Testis (tissue), 3 donors: ENCODE data around the gene PKNOX2. TPM values are rescaled to one million over a fixed set of nuclear protein-coding genes. Genes with fewer than 3 reads are reported as not detected.

Experiments
- DNase-seq: peaks from one replicate; pipeline ENCODE4 v3.0.0-alpha.2; 2019
- H3K27ac ChIP-seq, 2 donors: fragments of 200-600 bp; sonication (generic); one replicate each; pipeline ENCODE4 v1.5.1; 2019
- H3K27me3 ChIP-seq: fragments of 200-600 bp; sonication (generic); one replicate; pipeline ENCODE4 v1.5.1; 2019
- H3K36me3 ChIP-seq: fragments of 200-600 bp; sonication (generic); one replicate; pipeline ENCODE4 v1.5.1; 2017; ENCODE audit warnings: low read depth; ENCODE audit errors: missing control alignments
- H3K4me1 ChIP-seq: fragments of 200-600 bp; sonication (generic); one replicate; pipeline ENCODE4 v1.5.1; 2019
- H3K4me3 ChIP-seq, 2 donors: fragments of 200-600 bp; sonication (generic); one replicate each; pipeline ENCODE4 v1.5.1; 2017 to 2019
- H3K9me3 ChIP-seq: fragments of 200-600 bp; sonication (generic); one replicate; pipeline ENCODE4 v1.5.1; 2017
- POLR2A ChIP-seq: fragments of 450-650 bp; IDR thresholded peaks from one replicate; pipeline ENCODE4 v1.6.1; 2017; ENCODE audit warnings: antibody characterized with exemption, mild to moderate bottlenecking, moderate library complexity
- WGBS, 2 donors: methylation state at CpG; one replicate each; pipeline ENCODE4 v1.1.5; 2018; 5-methylcytosine and 5-hydroxymethylcytosine counted together
- intact Hi-C: fragments of 100-400 bp; cut with DNase I; formaldehyde crosslinking; loops from one replicate; pipeline ENCODE4 v1.15.1; 2023; ENCODE audit warnings: low total_unique reads
- polyA plus RNA-seq: library from polyadenylated mRNA; stranded (reverse); fragments of 350-450 nt; fragmentation: Illumina TruSeq; extraction: RNeasy Lipid Tissue Mini Kit (QIAGEN cat#74804); gene quantifications from one replicate; pipeline ENCODE4 v1.2.3, GENCODE V29; 2014; ENCODE audit warnings: low read depth, low replicate concordance; ENCODE audit not compliant: insufficient read depth
- total RNA-seq, 2 donors: library from RNA; depleted of rRNA; stranded (reverse); fragments of >200 nt; gene quantifications; one replicate each; pipeline ENCODE4 v1.2.3, GENCODE V29; 2016
- TF ChIP-seq, protein P1 (sequence below), 3 experiments: fragments of 450-650 bp in 2 of 3; fragments of 200-600 bp in 1 of 3; sonication (generic) in 1 of 3; IDR thresholded peaks; one replicate each; pipeline ENCODE4 v1.5.1; 2016 to 2019; ENCODE audit warnings: antibody characterized with exemption in 3 of 3, mild to moderate bottlenecking in 2 of 3, moderate library complexity in 1 of 3

Gene PKNOX2
- total and polyA plus RNA-seq, 3 donors from 2014 or later, result 5.5 to 10.4 (median 7.3) TPM

DNA sequence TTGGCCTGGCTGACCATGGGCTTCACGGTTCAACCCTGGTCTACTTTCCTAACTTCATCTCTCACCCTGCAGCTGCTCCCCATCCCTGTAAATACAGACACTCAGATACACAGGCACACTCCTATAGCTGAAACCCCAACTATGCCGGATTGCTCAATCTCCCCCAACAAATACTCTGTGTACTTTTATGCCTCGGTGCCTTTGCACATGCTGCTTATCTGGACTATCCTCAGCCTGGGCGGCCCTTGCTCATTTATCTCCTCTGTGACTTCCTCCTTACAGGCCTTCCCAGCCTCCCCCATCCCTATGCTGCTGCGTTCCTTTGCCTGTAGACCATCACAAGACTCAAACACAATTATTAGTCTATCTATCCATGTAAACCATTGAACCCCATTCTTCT is 76.6 kb downstream of the PKNOX2 start:
- intact Hi-C loops, result no loop called here
- Histone ChIP-seq H3K9me3 (no peaks in the 10 kb centered on the region), H3K27ac (no peak overlapping the region), H3K36me3 (no peaks in the 10 kb centered on the region), H3K4me3 (no peak overlapping the region), H3K4me1 (no peaks in the 10 kb centered on the region), H3K27me3 (no peaks in the 10 kb centered on the region)
- DNase-seq, result no peak
- 78 to 81% methylated on average over 5 of the region's 5 CpGs for WGBS, 2 donors
- TF ChIP-seq, protein P1, sequence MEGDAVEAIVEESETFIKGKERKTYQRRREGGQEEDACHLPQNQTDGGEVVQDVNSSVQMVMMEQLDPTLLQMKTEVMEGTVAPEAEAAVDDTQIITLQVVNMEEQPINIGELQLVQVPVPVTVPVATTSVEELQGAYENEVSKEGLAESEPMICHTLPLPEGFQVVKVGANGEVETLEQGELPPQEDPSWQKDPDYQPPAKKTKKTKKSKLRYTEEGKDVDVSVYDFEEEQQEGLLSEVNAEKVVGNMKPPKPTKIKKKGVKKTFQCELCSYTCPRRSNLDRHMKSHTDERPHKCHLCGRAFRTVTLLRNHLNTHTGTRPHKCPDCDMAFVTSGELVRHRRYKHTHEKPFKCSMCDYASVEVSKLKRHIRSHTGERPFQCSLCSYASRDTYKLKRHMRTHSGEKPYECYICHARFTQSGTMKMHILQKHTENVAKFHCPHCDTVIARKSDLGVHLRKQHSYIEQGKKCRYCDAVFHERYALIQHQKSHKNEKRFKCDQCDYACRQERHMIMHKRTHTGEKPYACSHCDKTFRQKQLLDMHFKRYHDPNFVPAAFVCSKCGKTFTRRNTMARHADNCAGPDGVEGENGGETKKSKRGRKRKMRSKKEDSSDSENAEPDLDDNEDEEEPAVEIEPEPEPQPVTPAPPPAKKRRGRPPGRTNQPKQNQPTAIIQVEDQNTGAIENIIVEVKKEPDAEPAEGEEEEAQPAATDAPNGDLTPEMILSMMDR (IDR thresholded peaks at IDR 0.05), result no peak
- TF ChIP-seq POLR2A, result no peak

DNA sequence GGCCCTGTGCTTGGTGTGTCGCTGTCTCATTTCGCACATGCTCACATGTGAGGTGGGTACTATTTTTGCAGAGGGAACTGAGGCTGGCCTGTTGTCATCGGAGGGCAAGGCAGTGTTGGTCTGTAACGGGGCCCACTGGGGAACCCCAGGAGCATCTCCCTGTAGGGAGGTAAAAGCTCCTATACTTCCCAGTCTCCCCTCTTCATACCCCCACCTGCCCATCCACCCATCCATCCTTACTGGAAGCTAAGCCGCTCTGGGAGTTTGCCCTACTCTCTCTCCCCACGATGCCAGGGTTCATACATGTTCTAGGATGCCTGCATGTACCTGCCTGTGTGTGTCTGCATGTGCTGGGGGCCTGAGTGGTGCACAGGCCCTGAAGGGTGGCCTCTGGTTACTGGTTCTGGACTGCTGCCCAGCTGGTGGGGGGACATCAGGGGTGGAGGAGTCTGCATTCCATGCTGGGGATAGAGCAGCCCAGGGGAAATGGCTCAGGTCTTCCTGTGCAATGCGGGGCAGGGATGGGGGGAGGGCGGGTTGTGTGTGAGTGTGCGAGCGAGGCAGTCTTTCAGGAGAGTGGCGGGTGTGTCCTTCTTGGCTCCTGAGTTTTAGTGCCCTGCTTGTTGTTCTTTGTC is 77.7 kb downstream of the PKNOX2 start:
- no peaks in the 10 kb centered on the region for H3K36me3 ChIP-seq
- H3K4me3 ChIP-seq, result no peak overlapping the region
- no peak overlapping the region for H3K27ac ChIP-seq
- H3K9me3 ChIP-seq, result no peaks in the 10 kb centered on the region
- no peak for DNase-seq
- 87 to 91% methylated on average over 11 of the region's 11 CpGs for WGBS, 2 donors
- no peaks in the 10 kb centered on the region for H3K4me1 ChIP-seq
- TF ChIP-seq POLR2A, result no peak
- TF ChIP-seq, protein P1 (IDR thresholded peaks at IDR 0.05), result no peak
- intact Hi-C loops, result no loop called here
- H3K27me3 ChIP-seq, result no peaks in the 10 kb centered on the region

DNA sequence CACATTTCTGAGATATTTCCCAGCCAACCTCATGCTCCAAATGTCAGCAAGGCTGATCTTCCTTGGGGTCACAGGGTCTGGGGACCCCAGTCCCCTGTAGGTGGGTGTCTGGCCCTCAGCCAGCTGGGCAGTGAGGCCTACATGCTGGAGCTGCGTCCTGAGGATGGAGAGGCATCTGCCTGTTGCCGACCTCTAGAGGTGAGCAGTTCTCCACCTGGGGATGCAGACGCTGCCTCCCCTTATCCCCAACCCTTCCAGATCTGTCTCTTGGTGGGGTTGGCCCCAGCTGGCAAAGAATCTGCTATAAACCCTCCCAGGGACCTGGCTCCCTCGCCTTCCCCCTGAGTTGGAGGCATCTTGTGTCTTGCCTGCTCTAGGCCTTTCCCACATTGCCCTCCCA is 79.6 kb downstream of the PKNOX2 start:
- intact Hi-C loops, result no loop called here
- Histone ChIP-seq H3K4me1 (no peaks in the 10 kb centered on the region), H3K9me3 (no peaks in the 10 kb centered on the region), H3K27me3 (no peaks in the 10 kb centered on the region), H3K36me3 (no peaks in the 10 kb centered on the region), H3K27ac (no peak overlapping the region), H3K4me3 (no peak overlapping the region)
- TF ChIP-seq, protein P1 (IDR thresholded peaks at IDR 0.05), result no peak
- TF ChIP-seq POLR2A, result no peak
- WGBS, 2 donors, result 72 to 86% methylated on average over 1 to 4 of the region's 4 CpGs
- no peak for DNase-seq

DNA sequence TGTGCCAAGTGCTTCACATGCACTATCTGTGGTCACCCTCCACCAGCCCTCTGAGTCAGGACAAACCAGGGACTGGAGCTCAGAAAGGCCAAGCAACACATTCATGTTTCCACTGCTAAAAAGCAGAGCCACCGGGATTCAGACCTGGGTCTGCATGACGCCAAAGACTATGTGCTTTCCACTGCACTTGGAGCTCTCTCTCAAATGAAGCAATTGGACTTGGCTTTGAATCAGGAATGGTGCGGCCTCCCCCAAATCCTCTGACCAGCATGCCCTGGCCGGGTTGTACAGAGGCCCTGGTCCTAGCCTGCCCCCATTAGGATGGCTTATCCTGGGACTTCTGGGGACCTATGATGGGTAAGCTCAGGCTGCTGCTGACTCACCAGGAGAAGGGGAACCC is 80.7 kb downstream of the PKNOX2 start:
- peak overlapping the region in 1 of 2 donors; percentile 31 for H3K27ac ChIP-seq
- H3K4me1 ChIP-seq, result peaks cover 1% of the 10 kb centered on the region

More for the DNA sequence above, 80.7 kb downstream of the PKNOX2 start:
- H3K36me3 ChIP-seq, result no peaks in the 10 kb centered on the region
- H3K27me3 ChIP-seq, result no peaks in the 10 kb centered on the region
- TF ChIP-seq, protein P1 (IDR thresholded peaks at IDR 0.05), result no peak
- TF ChIP-seq POLR2A, result no peak
- no peak for DNase-seq
- 73% methylated on average over 4 of the region's 4 CpGs for WGBS, 2 donors
- H3K9me3 ChIP-seq, result no peaks in the 10 kb centered on the region
- H3K4me3 ChIP-seq, result no peak overlapping the region
- intact Hi-C loops, result no loop called here
